Uterus (tissue), 4 donors: ENCODE data around the gene TLE3. TPM values are rescaled to one million over a fixed set of nuclear protein-coding genes. Genes with fewer than 3 reads are reported as not detected.
"Not testable (repeated sequence)": the region's sequence is repeated elsewhere in the genome, so short reads cannot be mapped to it uniquely, and the experiment has no call there.

Experiments
- DNase-seq, 2 donors: peaks; one replicate each; pipeline ENCODE4 v3.0.0-alpha.2; 2019 to 2020
- H3K27ac ChIP-seq, 2 donors: fragments of 200-600 bp; sonication (generic); 1 replicate in 1 of 2; 2 replicates in 1 of 2; pipeline ENCODE4 v1.5.1; 2016 to 2018
- H3K27me3 ChIP-seq, 2 donors: fragments of 200-600 bp; sonication (generic); one replicate each; pipeline ENCODE4 v1.5.1; 2018 to 2019; ENCODE audit warnings: control low read depth in 1 of 2
- H3K36me3 ChIP-seq, 2 donors: fragments of 200-600 bp; sonication (generic); one replicate each; pipeline ENCODE4 v1.5.1; 2019; ENCODE audit warnings: control low read depth in 1 of 2
- H3K4me1 ChIP-seq, 2 donors: fragments of 200-600 bp; sonication (generic); one replicate each; pipeline ENCODE4 v1.5.1; 2018 to 2019; ENCODE audit warnings: control low read depth in 1 of 2
- H3K4me3 ChIP-seq, 2 donors: fragments of 200-600 bp; sonication (generic); 1 replicate in 1 of 2; 2 replicates in 1 of 2; pipeline ENCODE4 v1.5.1; 2018 to 2019; ENCODE audit warnings: mild to moderate bottlenecking in 1 of 2
- H3K9me3 ChIP-seq, 2 donors: fragments of 200-600 bp; sonication (generic); one replicate each; pipeline ENCODE4 v1.5.1; 2019; ENCODE audit warnings: control low read depth in 1 of 2
- POLR2A ChIP-seq, 2 donors: fragments of 450-650 bp; IDR thresholded peaks; one replicate each; pipeline ENCODE4 v1.6.1; 2016; ENCODE audit warnings: antibody characterized with exemption in 2 of 2, mild to moderate bottlenecking in 1 of 2, moderate library complexity in 1 of 2
- intact Hi-C: fragments of 100-400 bp; cut with DNase I; formaldehyde crosslinking; loops from one replicate; pipeline ENCODE4 v1.15.1; 2023; ENCODE audit warnings: low total_unique reads
- total RNA-seq, 4 donors: library from RNA; depleted of rRNA in 3 of 4; stranded (reverse); fragments of >200 nt in 3 of 4; gene quantifications; one replicate each; pipeline versions ENCODE4 v1.1.0 to v1.2.4, GENCODE V29; 2014 to 2023
- TF ChIP-seq, protein P1 (sequence below), 4 experiments: fragments of 200-600 bp in 2 of 4; fragments of 450-650 bp in 2 of 4; sonication (generic) in 2 of 4; IDR thresholded peaks; one replicate each; pipeline ENCODE4 v1.5.1; 2016 to 2019; ENCODE audit warnings: antibody characterized with exemption in 4 of 4, mild to moderate bottlenecking in 2 of 4, moderate library complexity in 1 of 4
- donor health status: DM: yes; HTN: yes; CAD: no.

Gene TLE3
- total RNA-seq, 4 donors from 2014 or later, result 7.4 to 244 (median 49.4) TPM

DNA sequence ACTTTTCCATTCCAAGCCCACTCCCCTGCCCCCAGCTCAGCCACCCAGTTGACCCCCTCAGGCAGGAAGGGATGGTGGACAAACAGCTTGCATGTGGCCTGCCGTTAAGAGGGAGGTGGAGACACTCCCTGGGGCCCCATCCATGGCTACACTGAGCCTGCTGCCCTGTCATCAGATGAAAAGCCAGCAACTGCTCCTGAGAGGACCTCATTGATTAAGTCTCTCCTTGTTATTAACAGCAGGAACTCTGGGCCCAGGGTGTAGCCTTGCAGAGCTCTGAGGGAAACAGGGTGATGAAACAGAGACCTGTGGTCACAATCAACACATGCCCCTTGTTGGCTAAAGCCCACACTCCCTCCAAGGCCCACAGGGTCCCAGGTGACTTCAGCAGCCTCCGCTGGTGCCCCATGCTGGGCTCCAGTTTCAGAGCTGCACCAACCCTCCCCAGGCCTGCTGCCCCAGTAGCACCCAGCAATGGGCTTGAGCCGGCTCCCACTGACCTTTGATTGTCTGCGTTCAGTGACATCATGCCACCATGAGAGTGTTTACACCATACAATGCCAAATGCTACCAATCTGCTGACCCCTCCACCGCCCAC lies 22.3 kb upstream of the TLE3 start:
- DNase-seq, result no peak
- H3K36me3 ChIP-seq, result no peaks in the 10 kb centered on the region
- TF ChIP-seq, protein P1, sequence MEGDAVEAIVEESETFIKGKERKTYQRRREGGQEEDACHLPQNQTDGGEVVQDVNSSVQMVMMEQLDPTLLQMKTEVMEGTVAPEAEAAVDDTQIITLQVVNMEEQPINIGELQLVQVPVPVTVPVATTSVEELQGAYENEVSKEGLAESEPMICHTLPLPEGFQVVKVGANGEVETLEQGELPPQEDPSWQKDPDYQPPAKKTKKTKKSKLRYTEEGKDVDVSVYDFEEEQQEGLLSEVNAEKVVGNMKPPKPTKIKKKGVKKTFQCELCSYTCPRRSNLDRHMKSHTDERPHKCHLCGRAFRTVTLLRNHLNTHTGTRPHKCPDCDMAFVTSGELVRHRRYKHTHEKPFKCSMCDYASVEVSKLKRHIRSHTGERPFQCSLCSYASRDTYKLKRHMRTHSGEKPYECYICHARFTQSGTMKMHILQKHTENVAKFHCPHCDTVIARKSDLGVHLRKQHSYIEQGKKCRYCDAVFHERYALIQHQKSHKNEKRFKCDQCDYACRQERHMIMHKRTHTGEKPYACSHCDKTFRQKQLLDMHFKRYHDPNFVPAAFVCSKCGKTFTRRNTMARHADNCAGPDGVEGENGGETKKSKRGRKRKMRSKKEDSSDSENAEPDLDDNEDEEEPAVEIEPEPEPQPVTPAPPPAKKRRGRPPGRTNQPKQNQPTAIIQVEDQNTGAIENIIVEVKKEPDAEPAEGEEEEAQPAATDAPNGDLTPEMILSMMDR (IDR thresholded peaks at IDR 0.05), result no peak
- TF ChIP-seq POLR2A (IDR thresholded peaks at IDR 0.05), result no peak

DNA sequence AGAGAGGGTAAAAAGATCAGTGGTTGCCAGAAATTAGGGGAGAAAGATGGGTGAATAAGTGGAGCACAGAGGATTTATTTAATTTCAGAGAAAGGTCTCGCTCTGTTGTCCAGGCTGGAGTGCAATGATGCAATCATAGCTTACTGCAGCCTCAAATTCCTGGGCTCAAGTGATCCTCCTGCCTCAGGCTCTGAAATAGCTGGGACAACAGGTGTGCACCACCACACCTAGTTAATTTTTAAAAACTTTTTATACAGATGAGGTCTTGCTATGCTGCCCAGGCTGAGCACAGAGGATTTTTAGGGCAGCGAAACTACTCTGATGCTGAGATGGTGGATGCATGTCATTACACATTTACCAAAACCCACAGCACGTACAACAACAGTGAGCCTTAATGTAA lies 20.9 kb upstream of the TLE3 start:
- no peak overlapping the region for H3K4me3 ChIP-seq
- TF ChIP-seq POLR2A (IDR thresholded peaks at IDR 0.05), result no peak
- TF ChIP-seq, protein P1 (IDR thresholded peaks at IDR 0.05), result no peak
- intact Hi-C loops, result no loop called here

More for the DNA sequence above, 22.3 kb upstream of the TLE3 start:
- H3K27ac ChIP-seq, result no peak overlapping the region
- no peaks in the 10 kb centered on the region for H3K27me3 ChIP-seq
- no peaks in the 10 kb centered on the region for H3K9me3 ChIP-seq
- intact Hi-C loops, result no loop called here
- no peak overlapping the region for H3K4me3 ChIP-seq
- H3K4me1 ChIP-seq, result peaks cover 0 to 7% of the 10 kb centered on the region in 2 donors

DNA sequence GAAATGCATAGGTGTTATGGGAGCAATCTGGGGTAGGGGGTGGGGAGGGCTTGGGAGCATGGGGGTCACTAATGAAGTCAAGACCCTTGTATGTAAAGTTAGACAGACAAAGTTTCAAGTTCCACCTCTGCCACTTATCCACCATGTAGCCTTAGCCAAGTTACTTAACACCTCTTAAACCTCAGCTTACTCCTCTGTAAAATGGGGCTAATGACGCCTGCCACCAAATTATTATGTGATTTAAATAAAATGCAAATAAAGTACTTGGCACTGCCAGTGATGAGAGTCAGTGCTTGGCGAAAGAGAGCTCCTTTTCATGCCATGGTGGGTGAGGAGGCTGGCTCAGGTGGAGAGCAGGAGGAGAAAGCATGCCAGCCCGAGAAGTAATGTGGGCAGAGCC lies 18.6 kb upstream of the TLE3 start:
- Histone ChIP-seq H3K9me3 (no peaks in the 10 kb centered on the region), H3K27ac (no peak overlapping the region), H3K4me1 (peaks cover 0 to 7% of the 10 kb centered on the region in 2 donors), H3K27me3 (no peaks in the 10 kb centered on the region), H3K4me3 (no peak overlapping the region), H3K36me3 (no peaks in the 10 kb centered on the region)
- no peak for TF ChIP-seq POLR2A (IDR thresholded peaks at IDR 0.05)
- TF ChIP-seq, protein P1 (IDR thresholded peaks at IDR 0.05), result no peak
- no peak for DNase-seq
- intact Hi-C loops, result no loop called here

More for the DNA sequence above, 20.9 kb upstream of the TLE3 start:
- Histone ChIP-seq H3K27ac (no peak overlapping the region), H3K27me3 (no peaks in the 10 kb centered on the region), H3K4me1 (peaks cover 0 to 7% of the 10 kb centered on the region in 2 donors), H3K9me3 (no peaks in the 10 kb centered on the region), H3K36me3 (no peaks in the 10 kb centered on the region)
- DNase-seq, result no peak

DNA sequence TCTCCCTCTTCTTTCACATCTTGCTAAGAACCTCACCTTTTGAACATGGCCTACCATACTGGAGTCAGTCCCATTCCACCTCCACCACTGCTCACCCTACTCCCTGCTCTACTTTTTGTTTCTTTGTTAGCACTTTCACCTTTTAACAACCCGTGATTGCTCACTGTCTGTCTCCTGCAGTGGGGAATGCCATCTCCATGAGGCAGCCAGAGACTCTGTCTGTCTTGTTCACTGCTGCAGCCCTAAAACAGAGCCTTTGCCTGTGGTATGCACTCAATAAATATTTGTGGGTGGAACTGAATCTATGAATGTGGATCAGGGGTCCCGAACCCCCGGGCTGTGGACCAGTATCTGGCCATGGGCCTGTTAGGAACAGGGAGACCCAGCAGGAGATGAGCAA lies 16.5 kb upstream of the TLE3 start:
- Histone ChIP-seq H3K4me1 (peaks cover 0 to 7% of the 10 kb centered on the region in 2 donors), H3K27me3 (no peaks in the 10 kb centered on the region), H3K36me3 (no peaks in the 10 kb centered on the region), H3K4me3 (no peak overlapping the region), H3K27ac (no peak overlapping the region), H3K9me3 (no peaks in the 10 kb centered on the region)
- DNase-seq, result no peak
- intact Hi-C loops, result no loop called here
- TF ChIP-seq, protein P1 (IDR thresholded peaks at IDR 0.05), result no peak
- TF ChIP-seq POLR2A (IDR thresholded peaks at IDR 0.05), result no peak

DNA sequence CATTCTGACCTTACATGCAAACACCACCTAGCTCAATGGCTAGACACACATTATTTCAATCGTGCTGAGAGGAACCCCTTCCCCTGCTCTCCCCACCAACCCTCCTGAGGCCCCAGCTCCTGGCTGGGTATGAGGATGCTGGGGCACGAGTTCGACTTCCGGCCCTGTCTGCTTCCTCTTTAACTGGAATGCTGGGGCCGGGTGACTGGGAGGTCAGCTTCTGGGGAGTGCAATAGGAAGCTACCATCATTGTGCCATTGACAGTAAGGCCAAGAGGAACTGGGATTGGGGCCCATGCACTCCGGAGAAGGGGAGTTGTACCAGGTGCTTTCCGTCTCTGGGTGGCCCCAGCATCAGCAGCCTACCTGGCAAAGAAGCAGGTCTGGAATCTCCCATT lies 15.6 kb upstream of the TLE3 start:
- no peak for TF ChIP-seq POLR2A (IDR thresholded peaks at IDR 0.05)
- TF ChIP-seq, protein P1 (IDR thresholded peaks at IDR 0.05), result no peak
- H3K4me3 ChIP-seq, result no peak overlapping the region
- H3K27me3 ChIP-seq, result no peaks in the 10 kb centered on the region
- no peaks in the 10 kb centered on the region for H3K9me3 ChIP-seq
- intact Hi-C loops, result no loop called here
- peaks cover 0 to 7% of the 10 kb centered on the region in 2 donors for H3K4me1 ChIP-seq
- no peak for DNase-seq
- H3K27ac ChIP-seq, result no peak overlapping the region
- no peaks in the 10 kb centered on the region for H3K36me3 ChIP-seq

DNA sequence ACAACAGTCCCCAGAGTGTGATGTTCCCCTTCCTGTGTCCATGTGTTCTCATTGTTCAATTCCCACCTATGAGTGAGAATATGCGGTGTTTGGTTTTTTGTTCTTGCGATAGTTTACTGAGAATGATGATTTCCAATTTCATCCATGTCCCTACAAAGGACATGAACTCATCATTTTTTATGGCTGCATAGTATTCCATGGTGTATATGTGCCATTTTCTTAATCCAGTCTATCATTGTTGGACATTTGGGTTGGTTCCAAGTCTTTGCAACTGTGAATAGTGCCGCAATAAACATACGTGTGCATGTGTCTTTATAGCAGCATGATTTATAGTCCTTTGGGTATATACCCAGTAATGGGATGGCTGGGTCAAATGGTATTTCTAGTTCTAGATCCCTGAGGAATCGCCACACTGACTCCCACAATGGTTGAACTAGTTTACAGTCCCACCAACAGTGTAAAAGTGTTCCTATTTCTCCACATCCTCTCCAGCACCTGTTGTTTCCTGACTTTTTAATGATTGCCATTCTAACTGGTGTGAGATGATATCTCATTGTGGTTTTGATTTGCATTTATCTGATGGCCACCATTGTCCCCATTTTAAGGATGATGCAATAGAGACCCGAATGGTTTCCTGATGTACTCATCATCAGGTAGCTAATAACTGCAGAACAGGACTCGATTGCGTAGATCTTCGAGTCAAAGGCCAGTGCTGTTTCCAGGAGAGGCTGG lies 15.0 kb upstream of the TLE3 start:
- H3K9me3 ChIP-seq, H3K4me1 ChIP-seq, intact Hi-C loops, DNase-seq, H3K4me3 ChIP-seq, H3K27ac ChIP-seq, H3K27me3 ChIP-seq, H3K36me3 ChIP-seq: not testable (repeated sequence)
